ENCODE data around the gene CHRNE. TPM values are rescaled to one million over a fixed set of nuclear protein-coding genes. Genes with fewer than 3 reads are reported as not detected.
"Not testable (repeated sequence)": the region's sequence is repeated elsewhere in the genome, so short reads cannot be mapped to it uniquely, and the experiment has no call there.

Gene CHRNE
- total RNA-seq, 1 experiment from 2014 or later, result not detected

DNA sequence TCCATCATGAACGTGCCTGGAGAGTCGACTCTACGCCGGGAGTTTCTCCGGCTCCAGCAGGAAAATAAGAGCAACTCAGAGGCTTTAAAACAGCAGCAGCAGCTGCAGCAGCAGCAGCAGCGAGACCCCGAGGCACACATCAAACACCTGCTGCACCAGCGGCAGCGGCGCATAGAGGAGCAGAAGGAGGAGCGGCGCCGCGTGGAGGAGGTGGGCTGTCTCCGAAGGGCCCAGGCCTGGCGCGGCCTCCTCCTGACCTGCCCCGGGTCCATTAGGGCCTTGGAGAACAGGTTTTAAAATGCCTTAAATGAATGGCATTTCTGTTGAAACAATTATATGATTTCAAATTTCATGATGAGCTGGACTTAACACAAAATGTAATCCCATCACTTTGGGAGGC, 15.3 kb downstream of the CHRNE start:
- DNase-seq (ENCODE audit: low spot score), result no peak

GRCh38 chr17:4886830-4887229, 16.1 kb downstream of the CHRNE start:
- no peak for DNase-seq (ENCODE audit: low spot score)

GRCh38 chr17:4884489-4884888, 18.4 kb downstream of the CHRNE start:
- DNase-seq (ENCODE audit: low spot score), result no peak

DNA sequence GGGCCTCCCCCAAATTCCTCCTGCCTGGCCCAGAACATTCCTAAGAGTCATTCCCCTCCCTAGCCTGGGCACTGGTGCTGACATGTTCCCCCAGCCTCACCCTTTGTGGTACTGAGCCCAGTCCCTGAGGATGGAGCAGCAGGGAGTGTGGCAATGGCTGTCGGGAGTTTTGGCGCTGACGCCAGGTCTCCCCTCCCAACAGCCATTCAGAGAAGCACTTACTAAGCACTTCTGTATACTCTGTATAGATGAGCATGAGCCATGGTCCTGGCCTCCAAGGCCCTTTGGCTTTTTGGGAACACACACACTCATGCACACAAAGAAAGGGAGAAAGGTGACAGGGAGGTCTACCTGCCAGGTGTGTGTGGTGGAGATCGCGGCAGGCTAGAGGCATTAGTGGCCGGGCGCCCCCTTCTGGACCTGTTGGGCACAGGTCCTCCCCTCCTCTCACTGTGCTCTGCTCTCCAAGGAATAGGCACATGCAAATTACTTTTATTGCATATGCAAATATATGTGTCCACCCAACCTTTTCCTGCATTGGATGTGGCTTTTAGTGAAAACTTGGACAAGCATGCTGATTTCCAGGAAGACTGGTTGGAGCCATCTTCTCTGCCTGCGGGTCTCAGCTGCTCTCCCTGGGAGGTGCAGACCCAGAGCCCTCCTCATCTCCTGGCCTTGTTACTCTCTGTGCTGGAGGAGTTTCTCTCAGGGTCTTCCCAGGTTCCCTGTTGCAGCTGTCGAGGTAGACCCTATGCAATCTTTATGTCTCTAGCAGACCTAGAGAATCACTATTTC, 20.9 kb downstream of the CHRNE start:
- peak; percentile 55 for DNase-seq (ENCODE audit: low spot score)

GRCh38 chr17:4880857-4881256, 22.0 kb downstream of the CHRNE start:
- no peak for DNase-seq (ENCODE audit: low spot score)

GRCh38 chr17:4879601-4880000, 23.3 kb downstream of the CHRNE start:
- no peak for DNase-seq (ENCODE audit: low spot score)

DNA sequence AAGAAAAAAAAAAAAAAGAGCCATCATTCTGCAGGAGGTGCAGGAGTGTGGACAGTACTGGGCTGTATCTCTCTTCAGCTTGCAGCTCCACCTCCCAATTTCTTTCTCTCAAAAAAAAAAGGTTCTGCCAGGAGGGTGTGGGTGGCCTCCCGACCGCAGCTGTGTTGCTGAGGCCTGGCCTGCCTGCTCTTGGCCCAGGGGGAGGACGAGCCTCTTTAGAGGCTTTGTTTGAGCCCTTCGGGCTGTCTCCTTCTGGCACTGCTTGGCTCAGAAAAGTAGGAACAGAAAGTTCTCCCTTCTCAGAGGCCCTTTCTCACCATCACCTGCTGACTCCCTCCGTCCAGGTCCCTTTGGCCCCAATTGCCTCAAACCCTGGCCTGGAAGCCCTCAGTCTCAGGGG, 25.8 kb downstream of the CHRNE start:
- DNase-seq (ENCODE audit: low spot score), result no peak

DNA sequence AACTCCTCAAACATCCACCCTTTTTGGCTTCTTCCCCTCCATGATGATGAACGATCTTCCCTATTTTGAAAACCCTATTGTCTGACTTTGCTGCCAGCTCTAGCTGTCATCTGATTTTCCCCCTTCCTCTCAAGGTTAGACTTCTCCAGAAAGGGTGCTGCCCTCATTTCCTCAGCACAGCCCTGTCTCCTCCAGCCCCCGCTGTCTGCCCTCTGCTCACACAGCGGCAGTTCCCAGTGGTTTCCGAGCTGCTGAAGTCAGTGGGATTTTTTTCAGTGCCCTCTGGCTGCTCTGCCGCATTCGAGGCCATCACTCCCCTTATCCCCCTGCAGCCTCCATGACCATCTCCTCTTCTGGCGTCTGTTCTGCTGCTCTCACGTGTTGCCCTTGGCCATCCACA, 30.1 kb downstream of the CHRNE start:
- DNase-seq (ENCODE audit: low spot score), result no peak

- no peak for DNase-seq (ENCODE audit: low spot score)
Measured at GRCh38 chr17:4870855-4871254, 32.0 kb downstream of the CHRNE start.

GRCh38 chr17:4869058-4869998, 33.6 kb downstream of the CHRNE start:
- not testable (repeated sequence) for DNase-seq (ENCODE audit: low spot score)

DNA sequence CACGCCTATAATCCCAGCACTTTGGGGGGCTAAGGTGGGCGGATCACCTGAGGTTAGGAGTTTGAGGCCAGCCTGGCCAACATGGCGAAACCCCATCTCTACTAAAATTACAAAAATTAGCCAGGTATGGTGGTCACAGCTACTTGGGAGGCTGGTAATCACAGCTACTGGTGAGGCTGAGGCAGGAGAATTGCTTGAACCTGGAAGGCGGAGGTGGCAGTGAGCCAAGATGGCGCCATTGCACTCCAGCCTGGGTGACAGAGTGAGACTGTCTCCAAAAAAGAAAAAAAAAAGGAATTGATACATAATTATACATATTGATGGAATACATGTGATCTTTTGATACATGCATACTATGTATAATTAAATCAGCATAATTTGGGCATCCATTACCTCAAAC, 35.4 kb downstream of the CHRNE start:
- DNase-seq (ENCODE audit: low spot score), result not testable (repeated sequence)

- DNase-seq (ENCODE audit: low spot score), result no peak
Measured at GRCh38 chr17:4863321-4863720, 39.6 kb downstream of the CHRNE start.

- no peak for DNase-seq (ENCODE audit: low spot score)
Measured at GRCh38 chr17:4862720-4863119, 40.2 kb downstream of the CHRNE start.

DNA sequence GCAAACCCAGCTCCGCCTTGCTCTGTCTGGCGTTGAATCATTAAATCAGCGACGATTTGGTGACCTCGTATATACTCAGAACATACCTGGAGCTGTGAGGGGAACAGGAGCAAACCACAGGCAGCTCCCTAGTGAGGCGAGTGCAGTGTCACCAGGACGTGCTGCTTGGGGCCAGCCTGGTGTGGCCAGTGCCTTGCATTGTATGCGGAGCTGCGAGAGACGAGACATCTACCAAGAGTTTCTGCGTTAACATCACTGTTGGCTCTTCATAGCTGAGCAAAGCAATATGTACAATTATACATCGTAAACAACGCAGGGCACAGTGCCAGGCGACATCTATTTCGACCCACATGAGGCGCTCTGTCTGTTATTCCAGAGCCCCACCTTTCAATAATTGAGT, 41.8 kb downstream of the CHRNE start:
- DNase-seq (ENCODE audit: low spot score), result no peak

- DNase-seq (ENCODE audit: low spot score), result no peak
Measured at GRCh38 chr17:4860651-4861050, 42.2 kb downstream of the CHRNE start.

DNA sequence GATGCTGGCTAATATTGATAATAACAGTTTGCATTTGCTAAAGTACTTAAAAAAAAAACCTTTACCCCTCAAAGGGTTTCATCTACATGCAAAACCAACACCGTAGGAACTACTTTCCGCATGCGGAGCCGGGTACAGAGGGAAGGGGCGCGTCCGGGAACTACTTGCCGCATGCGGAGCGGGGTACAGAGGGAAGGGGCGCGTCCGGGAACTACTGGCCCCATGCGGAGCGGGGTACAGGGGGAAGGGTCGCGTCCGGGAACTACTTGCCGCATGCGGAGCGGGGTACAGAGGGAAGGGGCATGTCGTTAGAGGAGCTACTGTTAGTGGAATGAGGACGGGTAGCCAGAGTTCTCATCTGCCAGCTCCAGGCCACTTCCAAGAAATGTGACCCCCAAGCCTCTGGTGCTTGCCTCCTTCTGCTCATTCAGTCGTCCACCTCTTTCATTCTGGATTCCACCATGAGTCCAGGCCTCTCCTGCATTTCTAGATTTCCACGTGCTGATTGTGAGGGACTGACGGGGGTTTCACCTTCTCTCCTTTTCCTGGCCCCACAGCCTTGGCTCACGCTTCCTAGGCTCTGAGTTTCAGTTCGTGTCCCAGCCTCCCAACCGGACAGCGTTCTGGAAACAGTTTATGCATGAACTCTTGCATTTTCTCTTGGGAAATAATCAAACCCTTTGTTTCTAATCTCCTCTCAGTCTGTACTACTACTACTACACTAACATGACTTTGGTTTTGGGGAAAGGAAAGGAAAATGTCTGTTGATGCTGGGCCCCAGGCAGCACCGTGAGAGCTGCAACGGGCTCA, 42.9 kb downstream of the CHRNE start:
- DNase-seq (ENCODE audit: low spot score), result no peak

DNA sequence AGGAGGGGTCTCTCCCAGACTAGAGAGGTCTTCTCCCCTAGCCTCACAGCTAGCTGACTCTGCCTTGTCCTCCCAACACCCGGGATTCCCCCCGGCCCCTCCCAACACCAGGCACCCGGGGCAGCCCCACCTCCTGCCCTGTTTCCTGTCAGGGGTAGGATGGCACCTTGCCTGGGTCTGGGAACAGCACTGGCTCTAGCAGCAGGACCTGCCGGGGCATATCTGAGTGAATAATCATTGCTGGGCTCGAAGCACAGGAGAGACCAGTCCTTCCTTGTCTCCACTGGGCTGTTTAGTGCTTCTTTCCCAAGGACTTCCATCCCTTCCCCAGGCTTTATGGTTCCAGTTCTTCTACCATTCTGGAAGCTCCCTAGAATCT, 44.0 kb downstream of the CHRNE start:
- DNase-seq (ENCODE audit: low spot score), result peak; percentile 54

DNA sequence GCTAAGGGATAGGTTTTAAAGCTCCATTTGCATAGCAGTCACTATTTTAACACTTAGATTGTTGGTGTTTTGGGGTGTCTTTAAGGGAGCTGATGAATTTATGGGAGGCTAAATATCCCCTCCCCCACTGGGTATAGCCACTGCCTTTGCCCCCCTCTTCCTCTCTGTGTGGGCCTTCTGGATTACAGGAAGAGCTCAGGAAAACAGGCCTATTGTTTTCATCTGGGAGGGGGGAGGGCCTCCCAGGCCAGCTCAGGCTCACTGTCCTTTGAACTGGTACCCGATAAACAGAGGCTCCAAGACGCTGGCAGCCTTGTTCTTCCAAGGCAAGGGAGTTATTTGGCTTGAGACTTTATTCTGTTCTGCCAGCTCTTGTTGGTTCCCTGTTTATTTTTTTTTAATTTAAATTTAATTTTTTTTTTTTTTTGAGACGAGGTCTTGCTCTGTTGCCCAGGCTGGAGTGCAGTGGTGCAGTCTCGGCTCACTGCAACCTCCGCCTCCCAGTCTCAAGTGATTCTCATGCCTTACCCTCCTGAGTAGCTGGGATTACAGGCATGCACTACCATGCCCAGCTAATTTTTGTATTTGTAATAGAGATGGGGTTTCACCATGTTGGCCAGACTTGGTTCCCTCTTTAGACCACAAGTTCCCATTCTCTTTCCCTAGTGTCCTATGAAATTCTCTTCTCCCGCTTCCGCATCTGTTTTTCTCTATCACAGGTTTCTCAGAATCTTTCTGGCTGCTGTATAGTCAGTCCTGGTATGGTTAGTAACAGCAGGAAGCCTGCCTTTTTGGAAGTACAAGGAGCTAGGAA, 44.6 kb downstream of the CHRNE start:
- no peak for DNase-seq (ENCODE audit: low spot score)

- DNase-seq (ENCODE audit: low spot score), result not testable (repeated sequence)
Measured at GRCh38 chr17:4857347-4857746, 45.6 kb downstream of the CHRNE start.

GRCh38 chr17:4856937-4857314, 46.0 kb downstream of the CHRNE start:
- DNase-seq (ENCODE audit: low spot score), result no peak

GRCh38 chr17:4856271-4856936, 46.5 kb downstream of the CHRNE start:
- DNase-seq (ENCODE audit: low spot score), result no peak
